HG03060 (cell line): ENCODE data around the gene MOB1B.
"Not testable (repeated sequence)": the region's sequence is repeated elsewhere in the genome, so short reads cannot be mapped to it uniquely, and the experiment has no call there.

Experiments used
- ATAC-seq: cut with Tn5 transposase; IDR thresholded peaks from one replicate; pipeline ENCODE4 v1.9.1; 2021; ENCODE audit warnings: low read depth, moderate number of reproducible peaks; ENCODE audit not compliant: unreplicated experiment

Gene MOB1B

DNA sequence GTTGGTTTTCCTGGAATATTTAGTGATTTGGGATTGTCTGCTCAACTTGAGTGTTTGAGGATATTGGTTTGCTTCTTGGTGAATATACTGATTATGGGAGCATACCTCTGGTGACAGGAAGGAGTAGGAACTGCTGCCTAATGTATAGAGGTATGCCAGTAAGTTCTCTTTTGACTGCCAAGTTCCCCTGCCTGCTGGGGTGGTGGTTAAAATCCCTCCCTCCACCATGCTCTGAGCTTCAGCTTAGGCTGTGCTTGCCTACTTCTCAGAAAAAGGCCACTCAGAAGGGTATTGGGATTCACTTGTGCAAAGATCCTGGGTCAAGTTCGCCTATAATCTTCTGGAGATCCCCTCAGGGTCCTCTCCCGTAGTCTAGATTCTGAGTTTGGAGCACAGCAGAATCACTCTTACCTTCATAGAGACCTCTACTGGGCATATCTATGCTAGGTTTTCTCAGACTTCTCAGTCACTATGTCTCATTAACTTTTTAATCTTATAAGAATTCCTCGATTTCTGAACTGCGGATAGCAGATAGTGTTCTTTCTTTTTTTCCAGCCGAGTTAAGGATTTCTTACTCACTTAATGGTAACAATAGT is 46.6 kb downstream of the MOB1B start:
- ATAC-seq = no peak

DNA sequence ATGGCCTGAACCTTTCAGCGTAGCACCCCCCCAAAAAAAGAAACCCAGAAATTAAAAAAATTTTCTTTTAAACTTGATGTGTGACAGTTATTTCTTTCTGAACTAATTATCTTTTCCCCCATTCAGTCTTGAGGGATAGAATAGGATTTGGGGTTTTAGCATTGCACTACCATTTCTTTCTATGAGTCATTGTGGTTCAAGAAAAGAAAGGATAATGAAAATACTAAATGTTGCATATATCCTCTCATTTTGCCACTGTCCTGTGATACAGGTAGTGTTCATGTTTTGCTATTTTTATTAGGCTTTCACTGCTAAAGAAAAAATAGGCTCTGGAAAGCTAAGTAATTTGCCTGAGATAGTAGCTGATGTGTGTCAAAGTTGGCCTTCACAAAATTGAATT is 51.9 kb downstream of the MOB1B start:
- no peak for ATAC-seq

DNA sequence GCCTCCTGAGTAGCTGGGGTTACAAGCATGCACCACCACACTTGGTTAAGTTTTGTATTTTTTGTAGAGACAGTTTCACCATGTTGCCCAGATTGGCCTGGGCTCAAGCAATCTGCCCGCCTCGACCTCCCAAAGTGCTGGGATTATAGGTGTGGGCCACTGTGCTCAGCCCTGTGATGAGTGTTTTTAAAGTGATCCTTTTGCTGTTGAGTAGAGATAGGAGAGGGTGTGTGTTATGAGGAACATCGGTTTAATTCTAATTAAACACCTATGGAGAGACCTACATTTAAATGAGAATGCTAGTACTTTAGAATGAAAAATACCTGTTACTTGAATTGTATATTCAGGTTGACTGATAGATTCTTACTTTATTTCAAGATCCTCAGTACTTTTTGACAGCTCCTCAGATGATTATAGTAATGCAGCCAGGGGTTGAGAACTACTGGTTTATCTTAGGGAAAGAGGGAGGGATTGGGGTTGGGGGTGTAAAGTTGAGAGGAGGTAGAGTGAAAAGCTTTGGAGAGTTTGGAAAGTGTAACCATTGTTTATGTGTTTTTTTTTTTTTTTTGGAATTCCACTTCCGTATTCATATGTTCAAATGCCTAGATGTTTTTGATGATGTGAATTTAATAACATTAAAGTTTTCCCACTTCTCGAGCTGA is 54.5 kb downstream of the MOB1B start:
- no peak for ATAC-seq

DNA sequence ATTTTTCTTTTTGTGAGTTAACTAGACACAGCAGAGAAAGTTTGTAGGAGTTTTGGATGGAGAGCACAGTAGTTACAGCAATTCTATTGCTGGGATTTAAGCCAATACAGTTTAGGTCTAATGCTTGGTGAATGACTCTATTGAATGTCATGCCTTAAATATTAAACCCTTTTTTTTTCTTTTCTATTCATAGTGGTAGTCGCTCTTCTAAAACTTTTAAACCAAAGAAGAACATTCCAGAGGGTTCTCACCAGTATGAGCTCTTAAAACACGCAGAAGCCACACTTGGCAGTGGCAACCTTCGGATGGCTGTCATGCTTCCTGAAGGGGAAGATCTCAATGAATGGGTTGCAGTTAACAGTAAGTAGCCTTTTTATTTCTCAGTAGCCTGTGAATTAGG is 56.5 kb downstream of the MOB1B start:
- no peak for ATAC-seq

DNA sequence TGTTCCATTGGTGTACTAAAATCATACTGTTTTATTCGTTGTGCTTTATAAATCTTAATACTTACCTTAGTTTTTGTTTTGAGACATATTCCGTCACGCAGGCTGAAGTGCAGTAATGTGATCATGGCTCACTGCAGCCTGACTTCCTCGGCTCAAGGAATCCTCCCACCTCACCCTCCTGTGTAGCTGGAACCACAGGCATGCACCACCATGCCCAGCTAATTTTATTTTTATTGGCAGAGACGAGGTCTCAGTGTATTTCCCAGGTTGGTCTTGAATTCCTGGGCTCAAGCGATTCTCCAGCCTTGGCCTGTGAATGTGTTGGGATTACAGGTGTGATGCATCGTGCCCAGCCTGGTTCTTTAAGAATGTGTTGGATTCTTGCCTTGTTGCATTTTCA is 66.9 kb downstream of the MOB1B start:
- no peak for ATAC-seq

DNA sequence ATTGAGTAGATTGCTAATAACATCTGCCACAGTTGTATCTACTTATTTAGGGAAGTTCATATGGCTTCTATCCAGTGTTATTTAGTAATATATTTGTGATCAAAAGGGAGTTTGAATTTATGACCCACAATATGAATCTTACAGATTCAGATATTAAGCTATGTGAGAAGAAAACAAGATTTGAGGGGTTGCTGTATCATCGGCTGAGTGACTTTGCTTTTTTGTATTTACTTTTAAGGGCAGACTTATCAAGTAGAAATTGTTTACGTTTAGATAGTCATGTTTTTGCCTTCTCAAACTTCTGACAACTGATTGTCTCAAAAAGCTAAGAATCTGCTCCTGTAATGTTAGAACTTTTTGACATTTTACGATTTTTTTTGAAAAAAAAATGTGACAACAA is 74.1 kb downstream of the MOB1B start:
- ATAC-seq = no peak

DNA sequence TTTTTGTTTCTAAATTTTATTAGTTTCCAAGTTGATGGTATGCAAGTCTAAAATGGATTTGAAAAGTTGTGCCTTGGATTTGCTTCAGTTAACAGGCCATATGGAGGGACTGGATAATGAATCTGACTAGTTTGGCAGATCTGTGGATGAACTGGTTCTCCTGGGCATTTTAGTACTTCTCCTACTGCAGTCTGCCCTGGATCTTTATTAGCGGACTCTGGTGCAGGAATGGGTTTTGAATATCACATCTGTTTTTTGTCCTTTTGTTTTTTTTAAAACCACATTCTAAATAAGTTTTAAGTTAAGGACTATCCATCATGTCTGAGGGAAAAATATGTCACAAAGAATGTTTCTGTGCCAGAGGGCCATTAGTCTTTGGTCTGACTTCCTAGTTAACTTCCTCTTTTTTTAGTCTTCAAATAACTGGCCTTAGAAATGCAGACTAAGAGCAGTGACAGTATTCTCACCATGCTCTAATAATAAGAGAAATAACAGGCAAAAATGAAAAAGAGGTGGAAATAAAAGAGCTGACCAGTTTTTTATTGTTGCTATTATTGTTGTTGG is 77.4 kb downstream of the MOB1B start:
- no peak for ATAC-seq

DNA sequence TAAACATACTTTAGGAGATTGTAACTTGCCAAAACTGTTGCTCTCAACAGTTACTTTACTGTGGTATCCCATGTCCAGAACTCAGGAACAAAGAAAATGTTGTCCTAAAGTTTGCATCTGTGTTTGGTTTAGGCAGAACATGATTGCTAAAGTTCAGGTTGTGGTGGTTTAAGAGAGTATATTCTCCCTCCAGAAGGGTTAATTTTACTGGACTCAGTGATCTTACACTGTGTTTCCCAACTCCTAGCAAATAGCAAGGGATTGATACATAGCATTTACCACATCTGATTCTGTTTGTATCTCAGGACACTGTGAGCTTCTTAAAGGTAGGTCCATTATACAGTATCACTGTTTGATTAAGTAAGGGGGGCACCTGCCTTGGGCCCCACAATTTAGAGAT is 78.0 kb downstream of the MOB1B start:
- no peak for ATAC-seq

DNA sequence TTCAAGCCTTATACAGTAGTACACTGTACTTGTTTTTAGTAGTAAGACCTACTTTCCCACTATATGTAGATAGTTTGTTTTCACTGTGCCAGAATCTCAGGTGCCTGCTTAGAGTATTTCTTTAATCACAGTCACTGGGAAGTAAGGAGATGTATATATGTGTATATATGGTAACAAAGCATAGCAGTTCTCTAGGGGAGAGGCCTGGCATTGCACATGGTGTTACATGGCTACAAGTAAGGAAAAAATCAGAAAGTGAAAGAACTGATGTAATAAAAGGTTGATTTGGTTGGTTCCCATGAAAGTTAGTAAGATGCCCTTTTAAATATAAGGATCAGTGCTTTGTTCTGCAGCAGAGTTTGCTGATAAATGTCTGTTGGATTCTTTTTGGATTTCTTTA is 81.9 kb downstream of the MOB1B start:
- ATAC-seq = no peak

DNA sequence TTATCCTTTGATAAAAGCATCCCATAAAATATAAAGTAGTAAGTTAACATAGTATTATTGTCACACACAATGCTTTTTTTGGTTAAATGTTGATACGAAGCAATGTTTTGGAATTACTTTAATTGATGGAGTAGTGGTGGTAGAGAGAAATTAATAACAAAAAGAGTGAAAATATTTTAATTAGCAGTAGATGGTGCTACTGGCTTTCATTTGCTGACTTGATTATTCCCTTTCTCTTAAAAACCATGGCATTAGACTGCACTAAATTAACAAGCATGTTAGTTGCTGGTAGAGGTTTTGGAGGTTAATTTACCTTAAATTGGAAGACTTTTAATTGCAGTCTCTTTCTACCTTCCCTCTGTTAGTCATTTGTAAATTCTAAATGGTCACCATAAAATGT is 82.4 kb downstream of the MOB1B start:
- no peak for ATAC-seq

DNA sequence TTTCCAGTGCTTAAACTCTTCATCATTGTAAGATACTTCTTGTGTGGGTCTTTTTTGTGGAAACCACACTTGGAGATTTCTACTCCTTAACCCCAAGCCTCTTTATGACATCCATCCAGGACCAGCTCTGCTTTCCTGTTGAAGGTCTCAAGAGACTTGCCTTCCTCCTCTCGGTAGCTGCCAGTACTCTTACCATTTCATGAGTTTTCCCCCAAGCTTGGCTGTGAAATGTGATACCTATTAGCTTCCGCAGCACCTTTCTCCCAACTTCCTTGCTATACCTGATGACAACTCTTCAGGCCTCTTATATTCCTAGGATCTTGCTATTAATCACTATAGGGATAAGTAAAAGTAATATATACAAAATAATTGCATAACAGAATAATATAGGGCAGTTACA is 89.4 kb downstream of the MOB1B start:
- ATAC-seq = no peak

DNA sequence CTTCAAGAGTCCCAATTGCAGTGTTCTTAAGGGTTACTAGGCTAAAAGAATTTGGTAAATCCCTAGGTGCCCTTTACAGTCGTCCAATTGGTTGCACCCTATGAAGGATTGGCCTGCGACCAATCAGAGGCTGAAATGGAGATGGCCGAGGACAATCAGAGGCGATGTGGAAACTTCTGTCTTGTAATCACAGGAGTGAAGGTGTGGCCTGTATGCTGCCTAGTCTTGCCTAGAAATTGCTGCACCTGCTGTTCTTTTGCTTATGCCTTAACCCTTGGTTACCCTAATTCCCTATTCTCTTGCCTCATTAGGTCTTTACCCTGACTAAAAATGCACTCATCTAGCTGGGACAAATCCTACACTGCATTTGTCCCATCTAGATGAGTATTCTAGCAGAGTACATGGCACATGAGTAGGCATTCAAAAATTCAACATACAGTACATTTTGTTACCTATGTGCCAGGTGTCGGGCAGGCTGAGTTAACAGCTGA is 90.3 kb downstream of the MOB1B start:
- ATAC-seq = no peak

DNA sequence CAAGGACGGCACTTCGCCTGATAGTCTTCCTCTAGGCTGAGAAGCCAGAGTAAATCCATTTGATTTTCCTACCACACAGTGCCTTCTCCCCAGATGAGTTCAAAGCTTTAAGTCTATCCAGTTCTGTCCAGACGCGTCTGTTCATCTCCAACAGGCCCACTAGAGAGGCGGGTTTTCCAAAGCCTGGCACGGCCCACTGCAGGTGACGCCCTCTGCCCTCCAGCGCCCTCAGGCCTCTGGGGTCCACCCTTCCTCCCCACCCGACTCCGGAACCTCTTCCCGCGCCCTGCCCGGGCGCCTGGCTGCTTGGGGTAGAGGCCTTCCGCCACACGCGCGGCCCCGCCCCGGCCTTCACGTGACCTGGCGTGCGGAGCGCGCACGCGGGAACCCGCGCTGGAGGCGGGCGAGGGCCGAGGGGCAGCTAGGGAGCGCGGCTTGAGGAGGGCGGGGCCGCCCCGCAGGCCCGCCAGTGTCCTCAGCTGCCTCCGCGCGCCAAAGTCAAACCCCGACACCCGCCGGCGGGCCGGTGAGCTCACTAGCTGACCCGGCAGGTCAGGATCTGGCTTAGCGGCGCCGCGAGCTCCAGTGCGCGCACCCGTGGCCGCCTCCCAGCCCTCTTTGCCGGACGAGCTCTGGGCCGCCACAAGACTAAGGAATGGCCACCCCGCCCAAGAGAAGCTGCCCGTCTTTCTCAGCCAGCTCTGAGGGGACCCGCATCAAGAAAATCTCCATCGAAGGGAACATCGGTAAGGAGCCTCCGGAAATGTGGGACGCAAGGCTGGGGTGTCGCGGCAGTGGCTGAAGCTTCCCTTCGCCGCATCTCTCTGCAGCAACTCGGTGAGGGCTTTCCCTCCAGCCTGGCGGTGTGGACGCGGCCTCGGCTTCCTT is 91.3 kb downstream of the MOB1B start, which contains the start of gene DCK:
DCK (plus strand) TSS at position 469 of the 888 bp plus-strand sequence; CDS start at position 656, 187 bp downstream.
- peak; percentile 40 for ATAC-seq

DNA sequence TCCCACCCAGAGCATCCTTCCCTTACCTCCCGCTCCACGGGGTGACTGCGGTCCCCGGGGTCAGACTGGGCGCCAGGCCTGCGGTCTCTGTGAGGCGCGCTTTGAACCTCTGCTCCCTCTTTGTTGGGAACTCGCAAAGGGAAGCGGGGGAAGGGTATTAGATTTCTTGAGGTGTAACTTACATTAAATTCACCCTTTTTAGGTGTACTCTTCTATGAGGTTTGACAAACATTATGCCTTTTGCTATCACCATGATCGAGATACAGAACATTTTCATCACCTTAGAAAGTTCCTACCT is 91.8 kb downstream of the MOB1B start:
- ATAC-seq = no peak

DNA sequence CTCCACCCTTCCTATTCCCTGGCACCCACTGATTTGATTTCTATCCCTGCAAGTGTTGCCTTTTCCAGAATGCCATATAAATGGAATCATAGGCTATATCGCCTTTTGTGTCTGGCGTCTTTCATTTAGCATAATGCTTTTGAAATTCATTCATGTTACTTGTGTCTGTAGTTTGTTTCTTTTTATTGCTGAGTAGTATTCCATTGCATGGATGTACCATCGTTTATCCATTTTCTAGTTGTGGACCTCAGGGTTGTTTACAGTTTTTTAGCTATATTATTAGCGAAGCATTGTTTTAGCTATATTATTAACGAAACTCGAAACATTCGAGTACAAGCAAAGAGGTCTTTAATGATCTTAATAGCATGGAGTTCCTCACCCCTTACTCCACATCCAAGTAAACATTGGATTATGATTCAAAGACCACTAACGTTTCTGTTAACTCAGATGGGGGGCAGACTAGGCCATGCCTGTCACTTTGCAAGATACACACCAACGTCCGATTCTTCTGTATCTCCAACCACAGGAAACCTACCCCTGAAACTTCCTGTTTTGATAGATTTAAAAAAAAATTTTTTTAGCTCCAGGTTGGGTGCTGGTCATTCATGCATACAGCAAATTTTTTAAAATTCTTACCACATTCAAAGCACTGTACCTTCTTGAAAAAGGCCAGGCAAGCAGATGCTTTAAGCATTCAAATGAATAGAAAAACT is 92.4 kb downstream of the MOB1B start:
- ATAC-seq = peak; percentile 30

DNA sequence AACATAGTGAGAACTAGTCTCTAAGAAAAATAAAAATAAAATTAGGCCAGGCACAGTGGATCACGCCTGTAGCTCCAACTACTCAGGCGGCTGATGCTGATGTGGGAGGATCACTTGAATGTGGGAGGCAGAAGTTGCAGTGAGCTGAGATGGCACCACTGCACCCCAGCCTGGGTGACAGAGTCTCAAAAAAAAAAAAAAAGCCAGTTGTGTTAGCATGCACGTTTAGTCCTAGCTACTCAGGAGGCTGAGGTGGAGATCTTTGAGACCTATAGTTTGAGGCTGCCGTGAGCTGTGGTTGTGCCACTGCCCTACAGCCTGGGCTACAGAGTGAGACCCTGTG is 93.8 kb downstream of the MOB1B start:
- ATAC-seq = no peak

DNA sequence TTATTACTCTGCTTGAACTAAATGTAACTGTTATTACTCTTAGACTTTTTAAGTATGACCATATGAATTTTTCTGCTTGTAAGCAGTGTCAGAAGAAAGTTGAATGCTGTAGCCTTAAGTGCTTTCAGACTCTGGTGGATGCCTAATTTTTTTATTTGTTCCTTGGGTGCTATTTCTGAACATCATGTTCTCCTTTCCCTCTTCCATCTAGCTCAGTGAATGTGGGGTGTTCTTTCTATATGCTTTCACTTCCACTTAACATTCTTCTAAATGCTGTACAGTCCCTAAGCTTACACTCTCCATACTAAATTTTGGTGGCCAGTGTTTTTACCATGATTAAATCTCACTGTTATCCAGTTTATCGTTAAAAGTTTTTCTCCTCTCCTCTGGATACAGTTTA is 94.9 kb downstream of the MOB1B start:
- no peak for ATAC-seq

DNA sequence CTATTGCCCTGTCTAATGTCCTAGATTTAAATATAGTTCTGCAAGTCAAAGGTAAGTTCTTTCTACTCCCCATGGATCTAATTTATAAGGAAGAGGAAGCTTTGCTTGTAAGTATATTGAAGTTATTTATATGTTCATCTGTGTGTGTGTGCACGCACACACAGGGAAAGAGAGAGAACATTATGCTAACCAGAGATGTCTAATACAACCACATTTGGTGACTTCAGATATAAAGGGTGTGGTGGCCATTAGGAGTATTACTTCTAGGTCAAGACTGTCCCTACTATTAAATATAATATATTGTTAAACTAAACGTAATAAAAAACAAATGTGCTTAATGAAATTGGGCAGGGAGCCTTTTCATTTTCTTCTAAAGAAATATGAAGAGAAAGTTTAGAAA is 95.4 kb downstream of the MOB1B start:
- no peak for ATAC-seq

DNA sequence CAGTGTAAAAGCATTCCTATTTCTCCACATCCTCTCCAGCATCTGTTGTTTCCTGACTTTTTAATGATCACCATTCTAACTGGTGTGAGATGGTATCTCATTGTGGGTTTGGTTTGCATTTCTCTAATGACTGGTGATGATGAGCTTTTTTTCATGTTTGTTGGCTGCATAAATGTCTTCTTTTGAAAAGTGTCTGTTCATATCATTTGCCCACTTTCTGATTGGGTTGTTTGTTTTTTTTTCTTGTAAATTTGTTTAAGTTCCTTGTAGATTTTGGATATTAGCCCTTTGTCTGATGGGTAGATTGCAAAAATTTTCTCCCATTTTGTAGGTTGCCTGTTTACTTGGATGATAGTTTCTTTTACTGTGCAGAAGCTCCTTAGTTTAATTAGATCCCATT is 97.5 kb downstream of the MOB1B start:
- ATAC-seq = not testable (repeated sequence)

DNA sequence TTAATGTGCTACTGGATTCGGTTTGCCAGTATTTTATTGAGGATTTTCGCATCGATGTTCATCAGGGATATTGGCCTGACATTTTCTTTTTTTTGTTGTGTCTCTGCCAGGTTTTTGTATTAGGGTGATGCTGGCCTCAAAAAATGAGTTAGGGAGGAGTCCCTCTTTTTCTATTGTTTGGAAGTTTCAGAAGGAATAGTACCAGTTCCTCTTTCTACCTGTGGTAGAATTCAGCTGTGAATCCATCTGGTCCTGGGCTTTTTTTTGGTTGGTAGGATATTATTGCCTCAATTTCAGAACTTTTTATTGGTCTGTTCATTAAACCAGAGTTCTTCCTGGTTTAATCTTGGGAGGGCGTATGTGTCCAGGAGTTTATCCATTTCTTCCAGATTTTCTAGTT is 99.2 kb downstream of the MOB1B start:
- not testable (repeated sequence) for ATAC-seq
